AG08396 (cell line): Measurements from ENCODE around the gene METTL17.
A peak's percentile ranks its signal among the peaks of the same experiment; 100 is the strongest.
"Not testable (repeated sequence)": the region's sequence is repeated elsewhere in the genome, so short reads cannot be mapped to it uniquely, and the experiment has no call there.

ENCODE experiments used
- DNase-seq: peaks from one replicate; pipeline ENCODE4 v3.0.0; 2012; ENCODE audit warnings: low spot score, mixed read lengths

METTL17 gene

GRCh38 chr14:20997115-20997514 is 7.3 kb downstream of the METTL17 start:
- DNase-seq: no peak

- DNase-seq: no peak
Observed at GRCh38 chr14:20997564-20997963, 7.8 kb downstream of the METTL17 start.

GRCh38 chr14:20998139-20998538 is 8.4 kb downstream of the METTL17 start:
- DNase-seq: no peak

GRCh38 chr14:20998674-20999366 is 9.0 kb downstream of the METTL17 start, which contains the start of gene SLC39A2:
Gene SLC39A2, plus strand, starts transcription at chr14:20999293. Its CDS starts 154 bp downstream, at chr14:20999447.
- peak; percentile 68 for DNase-seq

GRCh38 chr14:20999591-20999990 is 9.8 kb downstream of the METTL17 start:
- DNase-seq: no peak

- no peak for DNase-seq
Observed at GRCh38 chr14:21001218-21001617, 11.4 kb downstream of the METTL17 start.

GRCh38 chr14:21003788-21004346 is 14.1 kb downstream of the METTL17 start:
- no peak for DNase-seq

GRCh38 chr14:21009721-21010120 is 19.9 kb downstream of the METTL17 start:
- not testable (repeated sequence) for DNase-seq

GRCh38 chr14:21011136-21011535 is 21.4 kb downstream of the METTL17 start:
- no peak for DNase-seq

GRCh38 chr14:21014761-21015190 is 25.0 kb downstream of the METTL17 start:
- peak; percentile 73 for DNase-seq

GRCh38 chr14:21015312-21015711 is 25.5 kb downstream of the METTL17 start:
- no peak for DNase-seq

- no peak for DNase-seq
Observed at GRCh38 chr14:21016413-21017190, 26.8 kb downstream of the METTL17 start.

GRCh38 chr14:21017528-21018245 is 27.9 kb downstream of the METTL17 start:
- no peak for DNase-seq

GRCh38 chr14:21018286-21018685 is 28.5 kb downstream of the METTL17 start:
- DNase-seq: no peak

GRCh38 chr14:21018781-21019180 is 29.0 kb downstream of the METTL17 start:
- DNase-seq: no peak

- no peak for DNase-seq
Observed at GRCh38 chr14:21019366-21019765, 29.6 kb downstream of the METTL17 start.

- DNase-seq: no peak
Observed at GRCh38 chr14:21020977-21021545, 31.3 kb downstream of the METTL17 start.

GRCh38 chr14:21022686-21023085 is 32.9 kb downstream of the METTL17 start:
- DNase-seq: no peak

- DNase-seq: no peak
Observed at GRCh38 chr14:21023174-21023573, 33.4 kb downstream of the METTL17 start.

- no peak for DNase-seq
Observed at GRCh38 chr14:21023817-21024584, 34.2 kb downstream of the METTL17 start.
